Stimulated activated naive CD4-positive, alpha-beta T cell (primary cell): ENCODE results near the gene RAB36.
A peak's percentile ranks its signal among the peaks of the same experiment; 100 is the strongest.

Source experiments
- DNase-seq, 6 experiments: peaks; one replicate each; lab custom pipeline; 2025; lab: John Stamatoyannopoulos, UW

RAB36 gene

GRCh38 chr22:23181721-23182308 lies 36.5 kb downstream of the RAB36 start:
- peak in 3 of 6 experiments; percentile 16 to 42 (median 19) for DNase-seq

- peak in 5 of 6 experiments; percentile 13 to 44 (median 23) for DNase-seq
Observed at GRCh38 chr22:23182309-23183060, 37.2 kb downstream of the RAB36 start.

- peak in 1 of 6 experiments; percentile 7 for DNase-seq
Observed at GRCh38 chr22:23183061-23183698, 37.9 kb downstream of the RAB36 start.

- no peak for DNase-seq
Observed at GRCh38 chr22:23184100-23184763, 39.0 kb downstream of the RAB36 start.

- no peak for DNase-seq
Observed at GRCh38 chr22:23184764-23185113, 39.5 kb downstream of the RAB36 start.

- DNase-seq: no peak
Observed at GRCh38 chr22:23187211-23187610, 41.9 kb downstream of the RAB36 start.

- no peak for DNase-seq
Observed at GRCh38 chr22:23187871-23188700, 42.8 kb downstream of the RAB36 start.

- no peak for DNase-seq
Observed at GRCh38 chr22:23190526-23190925, 45.2 kb downstream of the RAB36 start.

GRCh38 chr22:23192133-23192532 lies 46.9 kb downstream of the RAB36 start:
- DNase-seq: no peak

GRCh38 chr22:23192558-23192957 lies 47.3 kb downstream of the RAB36 start:
- no peak for DNase-seq

- DNase-seq: no peak
Observed at GRCh38 chr22:23193196-23193827, 48.0 kb downstream of the RAB36 start.

- no peak for DNase-seq
Observed at GRCh38 chr22:23193882-23194281, 48.6 kb downstream of the RAB36 start.

GRCh38 chr22:23196165-23196564 lies 50.9 kb downstream of the RAB36 start:
- no peak for DNase-seq

- DNase-seq: no peak
Observed at GRCh38 chr22:23197836-23198235, 52.6 kb downstream of the RAB36 start.

- DNase-seq: no peak
Observed at GRCh38 chr22:23199159-23199558, 53.9 kb downstream of the RAB36 start.

GRCh38 chr22:23200898-23201297 lies 55.6 kb downstream of the RAB36 start:
- no peak for DNase-seq

- no peak for DNase-seq
Observed at GRCh38 chr22:23202812-23203451, 57.7 kb downstream of the RAB36 start.

GRCh38 chr22:23203452-23204124 lies 58.3 kb downstream of the RAB36 start:
- DNase-seq: no peak

- DNase-seq: no peak
Observed at GRCh38 chr22:23204125-23204488, 58.8 kb downstream of the RAB36 start.

GRCh38 chr22:23204541-23205157 lies 59.4 kb downstream of the RAB36 start:
- no peak for DNase-seq
